M059J (cell line): ENCODE measurements around the gene ZBTB42. TPM values are rescaled to one million over a fixed set of nuclear protein-coding genes. Genes with fewer than 3 reads are reported as not detected.

Experiments used
- DNase-seq: peaks from one replicate; pipeline ENCODE4 v3.0.0-alpha.2; 2012; ENCODE audit warnings: low read depth
- total RNA-seq: library from RNA; depleted of rRNA; stranded (reverse); fragments of >200 nt; shearing (Covaris generic); gene quantifications from 2 replicates; pipeline ENCODE4 v1.2.3, GENCODE V29; 2014

Gene ZBTB42
- total RNA-seq, 1 experiment from 2014 or later, result 3.3 TPM

- no peak for DNase-seq
Measured at GRCh38 chr14:104769324-104770071, 31.4 kb upstream of the ZBTB42 start.

- no peak for DNase-seq
Measured at GRCh38 chr14:104770072-104770579, 30.8 kb upstream of the ZBTB42 start.

- DNase-seq, result no peak
Measured at GRCh38 chr14:104770851-104771272, 30.0 kb upstream of the ZBTB42 start.

- DNase-seq, result no peak
Measured at GRCh38 chr14:104771374-104771773, 29.5 kb upstream of the ZBTB42 start.

GRCh38 chr14:104771918-104772706 is 28.8 kb upstream of the ZBTB42 start:
- DNase-seq, result no peak

GRCh38 chr14:104772707-104773504 is 28.0 kb upstream of the ZBTB42 start:
- no peak for DNase-seq

GRCh38 chr14:104773505-104774452 is 27.1 kb upstream of the ZBTB42 start:
- no peak for DNase-seq

DNA sequence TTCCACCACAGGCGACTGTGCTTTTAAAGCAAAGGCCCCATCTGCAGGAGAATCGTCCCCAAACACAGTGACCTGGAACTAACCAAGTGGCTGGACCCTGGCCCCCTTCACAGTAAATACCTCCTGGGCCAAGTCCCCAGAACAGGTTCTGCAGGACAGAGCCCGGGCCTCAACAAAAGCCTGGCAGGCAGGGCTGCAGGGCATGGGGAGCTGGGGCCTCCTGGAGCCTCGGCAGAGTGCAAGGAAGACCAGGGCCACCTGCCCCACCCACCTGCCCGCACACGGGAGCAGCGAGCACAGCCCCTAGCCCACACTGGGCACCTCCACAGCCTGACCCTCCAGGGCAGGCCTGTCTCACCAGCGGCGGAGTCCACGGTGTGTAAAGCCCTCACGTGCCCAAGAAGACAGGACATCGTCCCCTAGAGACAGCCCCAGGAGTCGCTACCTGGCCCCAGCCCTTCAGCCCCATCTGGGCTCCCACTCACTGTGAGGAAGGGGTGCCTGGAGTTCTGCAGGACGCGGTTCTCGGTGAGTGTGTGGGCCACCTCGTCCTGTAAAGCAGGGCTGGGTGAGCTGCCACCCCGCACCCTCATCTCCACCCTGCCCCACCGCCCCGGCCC is 26.3 kb upstream of the ZBTB42 start:
- no peak for DNase-seq

DNA sequence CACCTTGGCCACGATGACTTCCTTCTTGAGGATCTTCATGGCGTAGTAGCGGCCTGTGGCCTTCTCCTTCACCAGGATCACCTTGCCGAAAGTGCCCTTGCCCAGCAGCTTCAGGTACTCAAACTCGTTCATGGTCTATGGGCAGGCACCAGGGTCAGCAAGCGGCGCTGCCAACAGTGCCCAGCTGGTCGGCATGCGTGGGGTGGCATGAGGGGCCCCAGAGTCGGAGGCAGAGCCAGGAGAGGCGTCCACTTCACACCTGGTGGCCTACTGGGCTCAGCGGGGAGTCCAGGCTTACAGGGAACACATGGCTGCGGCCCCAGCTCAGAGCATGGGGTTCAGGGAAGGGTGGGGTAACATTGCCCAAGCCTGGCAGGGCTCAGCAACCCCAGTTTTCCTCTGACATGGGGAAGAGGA is 25.8 kb upstream of the ZBTB42 start:
- no peak for DNase-seq

DNA sequence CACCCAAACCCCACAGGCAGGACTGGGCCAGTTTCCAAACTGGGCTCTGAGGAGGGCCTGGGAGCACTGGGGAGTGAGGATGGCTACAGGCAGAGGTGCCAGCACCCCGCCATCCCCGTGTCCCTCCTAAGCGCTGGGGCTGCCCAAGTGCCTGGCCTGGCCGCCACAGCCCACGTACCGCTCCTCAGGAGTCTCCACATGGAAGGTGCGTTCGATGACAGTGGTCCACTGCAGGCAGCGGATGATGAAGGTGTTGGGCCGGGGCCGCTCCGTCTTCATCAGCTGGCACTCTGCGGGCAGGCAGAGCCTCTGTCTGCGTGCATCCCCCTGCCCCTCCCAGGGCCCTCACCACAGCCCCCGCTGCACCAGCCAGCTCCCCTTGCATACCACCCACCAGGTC is 24.4 kb upstream of the ZBTB42 start:
- DNase-seq, result no peak

GRCh38 chr14:104776961-104777807 is 23.7 kb upstream of the ZBTB42 start:
- no peak for DNase-seq

- no peak for DNase-seq
Measured at GRCh38 chr14:104777808-104778249, 23.1 kb upstream of the ZBTB42 start.

- DNase-seq, result no peak
Measured at GRCh38 chr14:104778694-104779331, 22.1 kb upstream of the ZBTB42 start.

DNA sequence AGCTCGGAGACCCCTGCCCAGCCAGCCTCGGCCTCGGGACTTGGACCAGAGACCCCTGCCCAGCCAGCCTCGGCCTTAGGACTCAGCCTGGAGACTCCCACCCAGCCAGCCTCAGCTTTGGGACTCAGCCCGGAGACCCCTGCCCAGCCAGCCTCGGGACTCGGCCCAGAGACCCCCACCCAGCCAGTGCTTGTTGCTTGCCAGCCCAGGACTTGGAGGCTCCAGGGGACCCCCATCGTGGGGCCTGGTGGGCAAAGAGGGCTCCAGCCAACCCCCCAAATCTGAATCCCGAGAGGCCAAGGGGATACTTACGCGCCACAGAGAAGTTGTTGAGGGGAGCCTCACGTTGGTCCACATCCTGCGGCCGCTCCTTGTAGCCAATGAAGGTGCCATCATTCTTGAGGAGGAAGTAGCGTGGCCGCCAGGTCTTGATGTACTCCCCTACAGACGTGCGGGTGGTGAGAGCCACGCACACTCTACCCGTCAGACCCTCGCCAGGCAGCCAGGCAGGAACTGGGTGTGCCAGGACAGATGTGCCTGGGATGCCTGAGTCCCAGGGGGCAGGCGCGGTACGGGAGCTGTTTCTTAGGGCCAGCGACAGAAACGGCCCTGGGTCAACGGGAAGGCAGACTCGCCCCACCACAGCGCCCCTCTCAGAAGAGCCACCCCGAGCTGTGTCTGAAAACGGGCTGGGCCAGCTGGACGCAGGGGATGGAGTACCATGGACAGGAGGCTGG is 21.0 kb upstream of the ZBTB42 start:
- no peak for DNase-seq

DNA sequence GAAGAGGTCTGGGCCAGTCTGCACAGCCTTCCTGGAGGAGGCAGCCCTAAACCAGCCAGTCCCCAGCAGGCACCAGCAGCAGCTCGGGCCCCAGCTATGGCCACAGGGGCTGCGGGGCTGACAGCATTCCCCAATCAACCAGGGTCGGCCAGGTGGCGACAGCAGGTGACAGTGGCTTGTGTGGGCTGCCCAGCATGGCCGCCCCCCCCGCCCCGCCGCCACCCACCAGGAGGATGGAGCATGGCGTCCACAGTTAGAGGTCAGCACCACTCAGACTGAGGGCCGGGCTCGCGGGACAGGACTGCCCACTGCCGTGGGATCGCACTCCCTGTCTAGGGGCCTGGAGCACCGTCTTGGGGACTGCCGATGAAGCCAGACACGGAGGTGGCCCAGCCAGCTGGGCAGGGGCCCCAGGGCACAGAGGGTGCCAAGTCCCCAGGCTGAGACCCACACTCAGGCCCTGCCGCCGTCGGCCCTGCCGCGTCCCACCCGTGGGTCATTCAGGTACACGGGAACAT is 20.3 kb upstream of the ZBTB42 start:
- DNase-seq, result no peak

DNA sequence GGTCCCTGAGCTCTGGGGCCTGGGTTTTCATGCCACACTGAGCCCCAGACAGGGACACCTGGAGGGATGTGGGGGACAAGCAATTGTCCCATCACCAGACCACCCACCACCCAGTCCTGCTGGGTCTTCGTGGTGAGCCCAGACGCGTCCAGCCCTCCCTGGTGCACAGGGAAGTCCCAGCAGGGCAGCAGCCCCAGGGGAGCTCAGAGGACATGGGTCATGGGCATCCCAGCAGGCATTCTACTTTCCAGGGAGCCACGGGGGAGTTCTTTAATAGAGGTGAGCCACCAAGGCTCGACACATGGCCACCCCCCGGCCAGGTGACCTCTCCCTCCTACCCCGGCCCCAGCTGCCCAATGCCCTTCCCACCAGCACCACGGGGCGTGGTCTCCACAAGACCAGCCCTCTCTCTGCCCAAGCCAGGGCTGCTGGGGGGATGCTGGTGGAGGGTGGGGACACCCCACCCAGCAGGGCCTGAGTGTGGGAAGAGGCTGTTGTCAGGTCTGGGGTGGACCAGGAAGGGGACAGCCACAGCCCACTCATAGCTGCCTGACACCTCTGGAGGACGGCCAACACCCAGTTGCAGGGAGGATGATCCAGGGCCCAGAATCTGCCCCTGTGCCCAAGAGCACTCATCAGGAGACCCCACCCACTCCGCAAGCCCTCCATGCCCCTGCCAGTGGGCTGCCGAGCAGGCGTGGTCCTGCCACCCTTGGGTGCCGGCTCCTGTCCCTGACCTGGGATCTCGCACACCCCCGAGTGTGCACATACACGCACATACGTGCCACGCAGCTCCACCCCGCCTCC is 19.4 kb upstream of the ZBTB42 start:
- no peak for DNase-seq
